Transverse colon (tissue), 4 donors: ENCODE results near the gene NPTXR.

Experiments
- EP300 ChIP-seq: sonication (generic); formaldehyde crosslinking; IDR thresholded peaks from one replicate; pipeline ENCODE4 v1.6.1; 2017; ENCODE audit warnings: antibody characterized with exemption, low read depth
- POLR2A ChIP-seq: fragments of 450-650 bp; IDR thresholded peaks from one replicate; pipeline ENCODE4 v1.6.1; 2016; ENCODE audit warnings: antibody characterized with exemption, mild to moderate bottlenecking, moderate library complexity
- POLR2AphosphoS5 ChIP-seq, 3 donors: sonication (generic); formaldehyde crosslinking; IDR thresholded peaks; one replicate each; pipeline ENCODE4 v1.6.1; 2016; ENCODE audit warnings: antibody characterized with exemption in 3 of 3
- TF ChIP-seq, protein P1 (sequence below), 5 experiments: fragments of 200-600 bp in 3 of 5; fragments of 450-650 bp in 2 of 5; sonication (generic) in 3 of 5; IDR thresholded peaks; 1 replicate in 2 of 5; 2 replicates in 3 of 5; pipeline ENCODE4 v1.5.1; 2016 to 2017; ENCODE audit warnings: antibody characterized with exemption in 5 of 5, inconsistent platforms in 3 of 5, mild to moderate bottlenecking in 2 of 5, moderate library complexity in 1 of 5

DNA sequence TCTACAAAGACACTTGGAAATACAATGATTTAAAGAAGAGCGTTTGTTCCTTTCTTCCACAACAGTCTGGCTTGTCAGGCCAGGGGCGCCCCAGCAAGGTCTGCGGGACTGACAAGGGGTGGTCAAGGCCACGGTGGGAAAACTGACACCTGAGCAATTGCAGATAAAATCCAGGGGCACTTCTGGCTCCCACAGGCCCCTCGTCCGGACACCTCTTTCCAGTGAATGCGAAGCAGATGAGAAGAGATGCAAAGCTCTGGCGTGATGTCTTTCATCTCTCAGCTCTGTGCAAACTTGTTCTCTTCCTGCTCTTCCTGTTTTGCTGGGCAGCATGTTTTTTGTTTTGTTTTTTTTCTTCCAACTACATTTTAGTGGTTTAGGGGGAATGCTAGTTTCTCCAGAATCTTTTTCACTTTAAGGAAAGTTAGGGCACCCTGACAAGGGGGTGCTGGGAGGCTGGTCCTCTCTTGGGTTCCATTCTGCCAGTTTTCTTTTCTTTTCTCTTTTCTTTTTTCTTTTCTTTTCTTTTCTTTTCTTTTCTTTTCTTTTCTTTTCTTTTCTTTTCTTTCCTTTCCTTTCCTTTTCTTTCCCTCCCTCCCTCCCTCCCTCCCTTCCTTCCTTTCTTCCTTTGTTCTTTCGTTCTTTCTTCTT, 39.3 kb upstream of the NPTXR start:
- TF ChIP-seq, protein P1, sequence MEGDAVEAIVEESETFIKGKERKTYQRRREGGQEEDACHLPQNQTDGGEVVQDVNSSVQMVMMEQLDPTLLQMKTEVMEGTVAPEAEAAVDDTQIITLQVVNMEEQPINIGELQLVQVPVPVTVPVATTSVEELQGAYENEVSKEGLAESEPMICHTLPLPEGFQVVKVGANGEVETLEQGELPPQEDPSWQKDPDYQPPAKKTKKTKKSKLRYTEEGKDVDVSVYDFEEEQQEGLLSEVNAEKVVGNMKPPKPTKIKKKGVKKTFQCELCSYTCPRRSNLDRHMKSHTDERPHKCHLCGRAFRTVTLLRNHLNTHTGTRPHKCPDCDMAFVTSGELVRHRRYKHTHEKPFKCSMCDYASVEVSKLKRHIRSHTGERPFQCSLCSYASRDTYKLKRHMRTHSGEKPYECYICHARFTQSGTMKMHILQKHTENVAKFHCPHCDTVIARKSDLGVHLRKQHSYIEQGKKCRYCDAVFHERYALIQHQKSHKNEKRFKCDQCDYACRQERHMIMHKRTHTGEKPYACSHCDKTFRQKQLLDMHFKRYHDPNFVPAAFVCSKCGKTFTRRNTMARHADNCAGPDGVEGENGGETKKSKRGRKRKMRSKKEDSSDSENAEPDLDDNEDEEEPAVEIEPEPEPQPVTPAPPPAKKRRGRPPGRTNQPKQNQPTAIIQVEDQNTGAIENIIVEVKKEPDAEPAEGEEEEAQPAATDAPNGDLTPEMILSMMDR (IDR thresholded peaks at IDR 0.05), result no peak
- TF ChIP-seq POLR2A (no peak), POLR2AphosphoS5 (IDR thresholded peaks at IDR 0.05) (no peak), EP300 (no peak)
